HCT116 (cell line): Measurements from ENCODE around the gene DNAJC7.

Source experiments
- CTCF ChIP-seq, 3 experiments: fragments of 200-600 bp in 1 of 3; sonication (generic) in 1 of 3; IDR thresholded peaks in 2 of 3; conservative IDR thresholded peaks in 1 of 3; 2 replicates each; pipeline ENCODE4 v1.5.1; 2012 to 2017; ENCODE audit warnings: low read depth in 2 of 3, low read length in 2 of 3, antibody characterized with exemption in 1 of 3, borderline replicate concordance in 1 of 3, control low read depth in 1 of 3, mild to moderate bottlenecking in 1 of 3, mixed read lengths in 1 of 3, mixed run types in 1 of 3, moderate library complexity in 1 of 3; ENCODE audit not compliant: insufficient read depth in 1 of 3
- POLR2AphosphoS5 ChIP-seq: IDR thresholded peaks from 2 replicates; pipeline ENCODE4 v1.6.1; 2011; ENCODE audit warnings: mild to moderate bottlenecking, low read depth, low read length, moderate library complexity

GRCh38 chr17:41942626-41943373 is 74.4 kb downstream of the DNAJC7 start:
- TF ChIP-seq CTCF (IDR thresholded peaks at IDR 0.05 in 2 of 3, conservative IDR thresholded peaks at IDR 0.05 in 1 of 3; ENCODE audit: borderline replicate concordance in 1 of 3, insufficient read depth in 1 of 3, low read depth in 2 of 3, low read length in 2 of 3) (no peak), POLR2AphosphoS5 (no peak)
